Endothelial cell of coronary artery (primary cell): Measurements from ENCODE around the gene SPAG6. TPM values are rescaled to one million over a fixed set of nuclear protein-coding genes. Genes with fewer than 3 reads are reported as not detected.

Experiments used
- total RNA-seq: library from RNA; depleted of rRNA; stranded (reverse); fragments of >200 nt; gene quantifications from 2 replicates; pipeline ENCODE4 v1.2.3, GENCODE V29; 2014

SPAG6 gene
- total RNA-seq = not detected in 2 replicates

GRCh38 chr10:22345301-22346095 lies at the start of gene SPAG6:
Gene SPAG6, plus strand, starts transcription at chr10:22345496. Its CDS starts 116 bp downstream, at chr10:22345612.

GRCh38 chr10:22316286-22317075 lies 28.8 kb upstream of the SPAG6 start, which contains the start of gene COMMD3:
Gene COMMD3, plus strand, starts transcription at chr10:22316388. Its CDS starts 30 bp downstream, at chr10:22316418.

GRCh38 chr10:22320591-22321155 lies 24.6 kb upstream of the SPAG6 start, which contains the start of gene BMI1:
Gene BMI1, plus strand, starts transcription at chr10:22321099. Its CDS starts 5,351 bp downstream, at chr10:22326450.

Other genes starting within 250 kb of the SPAG6 start
- not detected in 2 replicates for gene EBLN1, start 127.5 kb upstream of the SPAG6 start, total RNA-seq
- gene COMMD3, start 29.1 kb upstream of the SPAG6 start, total RNA-seq = 52.6 and 54.8 TPM in 2 replicates
- 27.5 and 32.9 TPM in 2 replicates for gene BMI1, start 24.4 kb upstream of the SPAG6 start, total RNA-seq